Neural progenitor cell (in vitro differentiated cells): Measurements from ENCODE around the gene ALDH9A1. TPM values are rescaled to one million over a fixed set of nuclear protein-coding genes. Genes with fewer than 3 reads are reported as not detected.

Experiments
- DNase-seq: peaks from one replicate; pipeline ENCODE4 v3.0.0-alpha.2; 2016; ENCODE audit warnings: low spot score
- H2AFZ ChIP-seq: fragments of 200-600 bp; sonication (generic); replicated peaks from 2 replicates; pipeline ENCODE4 v1.6.1; 2016; ENCODE audit warnings: antibody characterized with exemption
- H3F3A ChIP-seq: fragments of 200-600 bp; sonication (generic); 2 replicates; pipeline ENCODE4 v1.6.1; 2016; ENCODE audit warnings: antibody characterized with exemption, low read depth
- H3K27ac ChIP-seq: fragments of 200-600 bp; sonication (generic); 2 replicates; pipeline ENCODE4 v1.5.1; 2016; ENCODE audit warnings: mild to moderate bottlenecking
- H3K27me3 ChIP-seq: fragments of 200-600 bp; sonication (generic); 2 replicates; pipeline ENCODE4 v1.6.1; 2016; ENCODE audit warnings: mild to moderate bottlenecking, moderate library complexity
- H3K36me3 ChIP-seq: fragments of 200-600 bp; sonication (generic); 2 replicates; pipeline ENCODE4 v1.5.1; 2016
- H3K4me1 ChIP-seq: fragments of 200-600 bp; sonication (generic); 2 replicates; pipeline ENCODE4 v1.6.1; 2016; ENCODE audit warnings: mixed run types
- H3K4me2 ChIP-seq: fragments of 200-600 bp; sonication (generic); 2 replicates; pipeline ENCODE4 v1.6.1; 2016
- H3K4me3 ChIP-seq: fragments of 200-600 bp; sonication (generic); 2 replicates; pipeline ENCODE4 v1.5.1; 2016
- H3K79me2 ChIP-seq: fragments of 200-600 bp; sonication (generic); 2 replicates; pipeline ENCODE4 v1.6.1; 2016; ENCODE audit warnings: low read depth
- H3K9ac ChIP-seq: fragments of 200-600 bp; sonication (generic); 2 replicates; pipeline ENCODE4 v1.6.1; 2016
- H3K9me3 ChIP-seq: fragments of 200-600 bp; sonication (generic); 2 replicates; pipeline ENCODE4 v1.5.1; 2016; ENCODE audit warnings: low read depth
- H4K20me1 ChIP-seq: fragments of 200-600 bp; sonication (generic); 2 replicates; pipeline ENCODE4 v1.6.1; 2016; ENCODE audit warnings: low read depth
- H3K27ac Mint-ChIP-seq: 3 replicates; pipeline ENCODE4 v1.8.0; 2021; ENCODE audit warnings: mixed read lengths
- H3K27me3 Mint-ChIP-seq: 2 replicates; pipeline ENCODE4 v1.8.0; 2022; ENCODE audit warnings: low read depth, mild to moderate bottlenecking, inconsistent platforms, moderate library complexity, mixed read lengths; ENCODE audit not compliant: insufficient read depth
- H3K36me3 Mint-ChIP-seq: 3 replicates; pipeline ENCODE4 v1.8.0; 2021; ENCODE audit warnings: mixed read lengths
- H3K4me1 Mint-ChIP-seq: 3 replicates; pipeline ENCODE4 v1.8.0; 2021; ENCODE audit warnings: mixed read lengths
- H3K4me3 Mint-ChIP-seq: 3 replicates; pipeline ENCODE4 v1.8.0; 2021; ENCODE audit warnings: mild to moderate bottlenecking, moderate library complexity, mixed read lengths
- H3K9me3 Mint-ChIP-seq: 3 replicates; pipeline ENCODE4 v1.8.0; 2020; ENCODE audit warnings: mixed read lengths
- EZH2 ChIP-seq: fragments of 200-600 bp; sonication (generic); IDR thresholded peaks from 2 replicates; pipeline ENCODE4 v1.6.1; 2017; ENCODE audit warnings: antibody characterized with exemption, mild to moderate bottlenecking, moderate library complexity
- EZH2phosphoT487 ChIP-seq: fragments of 200-600 bp; sonication (generic); IDR thresholded peaks from 2 replicates; pipeline ENCODE4 v1.6.1; 2017; ENCODE audit warnings: antibody characterized with exemption
- total RNA-seq: library from RNA; depleted of rRNA; stranded (reverse); fragments of >200 nt; gene quantifications from 2 replicates; pipeline ENCODE4 v1.2.3, GENCODE V29; 2015; ENCODE audit warnings: low replicate concordance
- TF ChIP-seq, protein P1 (sequence below): fragments of 200-600 bp; sonication (generic); IDR thresholded peaks from 2 replicates; pipeline ENCODE4 v1.5.1; 2017; ENCODE audit warnings: antibody characterized with exemption, mild to moderate bottlenecking

Gene ALDH9A1
- total RNA-seq, 1 donor from 2014 or later: 82.3 TPM

- Mint-ChIP-seq H3K4me1 (no peaks in the 10 kb centered on the region), H3K36me3 (peaks cover 3% of the 10 kb centered on the region), H3K4me3 (no peak overlapping the region), H3K27me3 (peaks cover 6% of the 10 kb centered on the region), H3K9me3 (no peaks in the 10 kb centered on the region), H3K27ac (no peak overlapping the region)
- no peaks in the 10 kb centered on the region for H3F3A ChIP-seq
- H3K4me3 ChIP-seq: no peak overlapping the region
- H3K9ac ChIP-seq: no peak overlapping the region
- no peaks in the 10 kb centered on the region for H3K4me1 ChIP-seq
- peaks cover 4% of the 10 kb centered on the region for H4K20me1 ChIP-seq
- H3K36me3 ChIP-seq: no peaks in the 10 kb centered on the region
- no peaks in the 10 kb centered on the region for H3K9me3 ChIP-seq
- no peaks in the 10 kb centered on the region for H3K79me2 ChIP-seq
- no peak overlapping the region for H3K27ac ChIP-seq
- TF ChIP-seq, protein P1, sequence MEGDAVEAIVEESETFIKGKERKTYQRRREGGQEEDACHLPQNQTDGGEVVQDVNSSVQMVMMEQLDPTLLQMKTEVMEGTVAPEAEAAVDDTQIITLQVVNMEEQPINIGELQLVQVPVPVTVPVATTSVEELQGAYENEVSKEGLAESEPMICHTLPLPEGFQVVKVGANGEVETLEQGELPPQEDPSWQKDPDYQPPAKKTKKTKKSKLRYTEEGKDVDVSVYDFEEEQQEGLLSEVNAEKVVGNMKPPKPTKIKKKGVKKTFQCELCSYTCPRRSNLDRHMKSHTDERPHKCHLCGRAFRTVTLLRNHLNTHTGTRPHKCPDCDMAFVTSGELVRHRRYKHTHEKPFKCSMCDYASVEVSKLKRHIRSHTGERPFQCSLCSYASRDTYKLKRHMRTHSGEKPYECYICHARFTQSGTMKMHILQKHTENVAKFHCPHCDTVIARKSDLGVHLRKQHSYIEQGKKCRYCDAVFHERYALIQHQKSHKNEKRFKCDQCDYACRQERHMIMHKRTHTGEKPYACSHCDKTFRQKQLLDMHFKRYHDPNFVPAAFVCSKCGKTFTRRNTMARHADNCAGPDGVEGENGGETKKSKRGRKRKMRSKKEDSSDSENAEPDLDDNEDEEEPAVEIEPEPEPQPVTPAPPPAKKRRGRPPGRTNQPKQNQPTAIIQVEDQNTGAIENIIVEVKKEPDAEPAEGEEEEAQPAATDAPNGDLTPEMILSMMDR: no peak
- TF ChIP-seq EZH2 (no peak), EZH2phosphoT487 (no peak)
- H2AFZ ChIP-seq: no peak overlapping the region
- H3K4me2 ChIP-seq: no peak overlapping the region
- DNase-seq: no peak
- no peaks in the 10 kb centered on the region for H3K27me3 ChIP-seq
These were observed 50.8 kb downstream of the ALDH9A1 start for GRCh38 chr1:165647517-165647916.

DNA sequence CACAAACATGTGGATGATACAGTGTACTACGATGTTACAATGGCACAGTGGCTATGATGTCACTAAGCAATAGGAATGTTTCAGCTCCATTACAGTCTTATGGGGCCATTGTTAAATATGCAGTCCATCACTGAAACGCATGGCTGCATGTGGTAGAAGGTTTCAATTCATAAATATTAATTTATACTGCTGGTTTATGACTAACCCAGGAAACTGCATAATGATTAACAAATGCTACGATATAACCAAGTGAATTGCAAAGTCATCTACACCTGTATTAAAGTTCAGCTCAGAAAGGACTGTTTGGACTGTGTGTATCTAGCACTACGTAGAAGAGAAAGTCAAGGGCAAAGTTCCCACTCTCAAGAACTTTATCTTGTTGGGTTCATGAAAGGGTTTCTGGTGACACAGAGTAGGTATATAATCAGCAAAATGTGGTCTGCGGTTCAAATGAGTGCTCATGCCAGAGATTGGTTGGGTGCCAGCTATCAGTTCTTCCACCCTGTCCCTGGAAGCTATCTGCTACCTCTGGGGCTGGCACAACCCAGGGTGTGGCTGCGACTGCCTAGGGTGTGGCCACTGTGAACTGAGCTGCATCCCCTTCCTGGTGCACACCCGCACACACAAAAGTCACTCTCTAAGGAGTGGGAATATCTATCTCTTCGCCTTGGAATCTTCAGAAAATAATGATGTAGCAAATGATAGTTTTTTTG lies 52.6 kb downstream of the ALDH9A1 start:
- no peaks in the 10 kb centered on the region for H3K27me3 ChIP-seq
- no peak overlapping the region for H3K27ac ChIP-seq
- TF ChIP-seq, protein P1: no peak
- TF ChIP-seq EZH2phosphoT487 (no peak), EZH2 (no peak)
- no peak for DNase-seq
- H3K9me3 ChIP-seq: no peaks in the 10 kb centered on the region
- H3F3A ChIP-seq: no peaks in the 10 kb centered on the region
- Mint-ChIP-seq H3K27ac (no peak overlapping the region), H3K27me3 (peaks cover 6% of the 10 kb centered on the region), H3K9me3 (no peaks in the 10 kb centered on the region), H3K4me3 (no peak overlapping the region), H3K36me3 (peaks cover 3% of the 10 kb centered on the region), H3K4me1 (no peaks in the 10 kb centered on the region)
- no peaks in the 10 kb centered on the region for H3K4me1 ChIP-seq
- no peak overlapping the region for H3K4me3 ChIP-seq
- no peaks in the 10 kb centered on the region for H3K36me3 ChIP-seq
- H4K20me1 ChIP-seq: peaks cover 4% of the 10 kb centered on the region
- H3K4me2 ChIP-seq: no peak overlapping the region
- H3K79me2 ChIP-seq: no peaks in the 10 kb centered on the region
- no peak overlapping the region for H2AFZ ChIP-seq
- H3K9ac ChIP-seq: no peak overlapping the region

- H3K27ac ChIP-seq: no peak overlapping the region
- Mint-ChIP-seq H3K4me3 (no peak overlapping the region), H3K4me1 (no peaks in the 10 kb centered on the region), H3K27me3 (peaks cover 6% of the 10 kb centered on the region), H3K36me3 (peaks cover 5% of the 10 kb centered on the region), H3K27ac (no peak overlapping the region), H3K9me3 (no peaks in the 10 kb centered on the region)
- no peak overlapping the region for H2AFZ ChIP-seq
- H3K79me2 ChIP-seq: no peaks in the 10 kb centered on the region
- H3K4me3 ChIP-seq: no peak overlapping the region
- H3K4me2 ChIP-seq: no peak overlapping the region
- no peak for DNase-seq
- no peaks in the 10 kb centered on the region for H3K36me3 ChIP-seq
- H3K27me3 ChIP-seq: no peaks in the 10 kb centered on the region
- no peaks in the 10 kb centered on the region for H3K9me3 ChIP-seq
- no peak overlapping the region for H3K9ac ChIP-seq
- TF ChIP-seq EZH2: no peak
- TF ChIP-seq EZH2phosphoT487: no peak
- TF ChIP-seq, protein P1: no peak
- no peaks in the 10 kb centered on the region for H3K4me1 ChIP-seq
- H3F3A ChIP-seq: no peaks in the 10 kb centered on the region
- peaks cover 4% of the 10 kb centered on the region for H4K20me1 ChIP-seq
These were observed 54.2 kb downstream of the ALDH9A1 start for GRCh38 chr1:165644064-165644735.
